Naive thymus-derived CD4-positive, alpha-beta T cell (primary cell): ENCODE results near the gene SERPINB1. TPM values are rescaled to one million over a fixed set of nuclear protein-coding genes. Genes with fewer than 3 reads are reported as not detected.
"Not testable (repeated sequence)": the region's sequence is repeated elsewhere in the genome, so short reads cannot be mapped to it uniquely, and the experiment has no call there.

Experiments used
- ATAC-seq: fragments of 150-1000 bp; cut with Tn5 transposase; 2 replicates; pipeline ENCODE4 v1.10.0; 2021; ENCODE audit warnings: mild to moderate bottlenecking, moderate library complexity
- CTCF ChIA-PET: fragments of 350-600 bp; sonication (Branson Sonifier 250); formaldehyde crosslinking; loops from one replicate; lab custom pipeline; 2021; ENCODE audit warnings: antibody characterized with exemption; lab: Charles Lee
- POLR2A ChIA-PET: fragments of 350-600 bp; sonication (Branson Sonifier 250); formaldehyde crosslinking; loops from one replicate; lab custom pipeline; 2021; ENCODE audit warnings: antibody characterized with exemption, inconsistent platforms; lab: Charles Lee
- DNase-seq, 9 donors: peaks; one replicate each; pipeline versions ENCODE4 v3.0.0 to v3.0.0-alpha.2; 2020 to 2022; ENCODE audit warnings: mixed read lengths in 1 of 9
- H3K27ac ChIP-seq: one replicate; pipeline ENCODE4 v1.7.0; 2013; ENCODE audit warnings: mild to moderate bottlenecking, low read depth, low read length, moderate library complexity
- H3K27me3 ChIP-seq, 2 donors: one replicate each; pipeline ENCODE4 v1.7.0; 2013; ENCODE audit warnings: low read length in 2 of 2, mild to moderate bottlenecking in 2 of 2, moderate library complexity in 2 of 2; ENCODE audit not compliant: control insufficient read depth in 2 of 2, insufficient read depth in 2 of 2
- H3K36me3 ChIP-seq, 3 experiments: 1 replicate in 2 of 3; 2 replicates in 1 of 3; pipeline ENCODE4 v1.7.0; 2013; ENCODE audit warnings: low read length in 3 of 3, mild to moderate bottlenecking in 3 of 3, moderate library complexity in 1 of 3; ENCODE audit not compliant: insufficient read depth in 3 of 3, control insufficient read depth in 2 of 3
- H3K4me1 ChIP-seq, 2 donors: one replicate each; pipeline ENCODE4 v1.7.0; 2013; ENCODE audit warnings: low read length in 2 of 2, mild to moderate bottlenecking in 2 of 2, moderate library complexity in 1 of 2; ENCODE audit not compliant: control insufficient read depth in 2 of 2, insufficient read depth in 2 of 2
- H3K4me3 ChIP-seq: 2 replicates; pipeline ENCODE4 v1.7.0; 2013; ENCODE audit warnings: mild to moderate bottlenecking, low read length
- H3K9me3 ChIP-seq, 3 experiments: 1 replicate in 2 of 3; 2 replicates in 1 of 3; pipeline ENCODE4 v1.7.0; 2013; ENCODE audit warnings: low read length in 3 of 3; ENCODE audit not compliant: control insufficient read depth in 2 of 3
- H3K27ac Mint-ChIP-seq, 9 donors: one replicate each; pipeline ENCODE4 v1.8.0; 2020 to 2022; ENCODE audit warnings: mixed read lengths in 9 of 9, mild to moderate bottlenecking in 8 of 9, moderate library complexity in 5 of 9, inconsistent platforms in 2 of 9
- H3K27me3 Mint-ChIP-seq, 5 donors: one replicate each; pipeline ENCODE4 v1.8.0; 2021 to 2022; ENCODE audit warnings: mixed read lengths in 5 of 5, mild to moderate bottlenecking in 1 of 5
- H3K36me3 Mint-ChIP-seq, 5 donors: one replicate each; pipeline ENCODE4 v1.8.0; 2020 to 2022; ENCODE audit warnings: mixed read lengths in 5 of 5, mild to moderate bottlenecking in 3 of 5, inconsistent platforms in 1 of 5
- H3K4me1 Mint-ChIP-seq, 7 donors: one replicate each; pipeline ENCODE4 v1.8.0; 2020 to 2022; ENCODE audit warnings: mixed read lengths in 7 of 7, mild to moderate bottlenecking in 3 of 7, inconsistent platforms in 1 of 7
- H3K4me3 Mint-ChIP-seq, 10 donors: one replicate each; pipeline ENCODE4 v1.8.0; 2020 to 2022; ENCODE audit warnings: mild to moderate bottlenecking in 10 of 10, mixed read lengths in 10 of 10, moderate library complexity in 6 of 10, inconsistent platforms in 2 of 10
- H3K9me3 Mint-ChIP-seq, 11 donors: one replicate each; pipeline ENCODE4 v1.8.0; 2020 to 2022; ENCODE audit warnings: mixed read lengths in 11 of 11, mild to moderate bottlenecking in 4 of 11, inconsistent platforms in 1 of 11, moderate library complexity in 1 of 11
- intact Hi-C, 2 donors: fragments of 100-400 bp; cut with micrococcal nuclease; formaldehyde crosslinking; loops; one replicate each; pipeline ENCODE4 v1.15.1; 2023
- polyA plus RNA-seq, 2 donors: library from polyadenylated mRNA; unstranded; fragments of 300-500 nt; fragmentation: Illumina TruSeq; gene quantifications; one replicate each; pipeline ENCODE4 v1.2.3, GENCODE V29; 2021
- total RNA-seq, 6 experiments: library from RNA in 5 of 6; stranded (reverse) in 5 of 6; gene quantifications; 1 replicate in 5 of 6; 2 replicates in 1 of 6; pipeline ENCODE4 v1.2.3 and lab custom pipeline; 2021 to 2026

The SERPINB1 gene
- total and polyA plus RNA-seq, 7 experiments from 2014 or later, result 43.8 to 135 (median 68.8) TPM

DNA sequence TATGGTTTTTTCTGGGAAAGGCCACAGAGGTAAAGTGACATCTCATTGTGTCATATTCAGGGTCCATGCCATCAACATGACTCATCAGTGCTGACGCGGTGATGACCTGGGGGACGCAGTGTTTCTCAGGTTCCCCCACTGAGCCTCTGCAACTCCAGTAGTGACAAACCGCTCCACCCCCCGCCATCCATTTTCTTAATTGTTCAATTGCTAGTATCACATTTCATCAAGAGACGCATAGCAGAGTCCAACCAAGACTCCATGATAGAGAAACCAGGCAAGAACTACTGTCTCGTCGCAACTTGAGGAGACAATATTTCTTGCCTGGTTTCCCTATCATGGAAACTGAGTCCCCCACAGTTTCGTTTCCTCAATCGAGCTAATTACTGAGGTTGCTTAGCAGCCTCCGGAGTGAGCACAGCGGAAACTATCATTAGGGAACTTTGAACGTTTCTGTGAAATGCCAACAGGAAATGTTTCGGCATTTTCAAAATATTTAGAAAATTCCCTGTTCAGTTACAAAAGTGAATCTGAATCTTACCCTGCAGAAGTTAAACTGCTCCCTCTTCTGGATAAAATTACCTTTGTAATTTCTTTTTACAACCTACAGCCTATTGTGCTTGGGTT is 12.2 kb upstream of the SERPINB1 start:
- H3K27ac Mint-ChIP-seq, result peak overlapping the region; percentile 79 to 100 (median 98)
- intact Hi-C loops, result loop anchor here (1.0 to 10.0 kb wide), 3 partner anchors 8 to 1161 kb away; partner anchors contain the start of gene SLC22A23 (in 1 of the 2)
- ChIA-PET CTCF (interaction anchor here (0.6 to 4.3 kb wide), 5 partner anchors 6 to 53 kb away, joined by 3 to 35 read pairs (median 5); no protein-coding TSS in a partner anchor), POLR2A (interaction anchor here (0.7 to 6.9 kb wide), 8 partner anchors 13 to 136 kb away, joined by 4 to 69 read pairs (median 5); partner anchors contain the start of genes SERPINB1 and SERPINB9)
- H3K36me3 ChIP-seq, result no peaks in the 10 kb centered on the region
- peak in 5 of 9 donors; percentile 23 to 70 (median 40) for DNase-seq
- H3K27me3 Mint-ChIP-seq, result no peaks in the 10 kb centered on the region
- no peaks in the 10 kb centered on the region for H3K9me3 ChIP-seq
- H3K4me1 Mint-ChIP-seq, result peaks cover 42 to 74% (median 71%) of the 10 kb centered on the region in 7 donors
- peaks cover 0 to 3% (median 0%) of the 10 kb centered on the region in 11 donors for H3K9me3 Mint-ChIP-seq
- H3K27me3 ChIP-seq, result no peaks in the 10 kb centered on the region
- peak; percentile 61 for ATAC-seq
- peak overlapping the region; percentile 53 for H3K4me3 ChIP-seq
- H3K4me1 ChIP-seq, result peaks cover 59 to 61% of the 10 kb centered on the region in 2 donors
- peak overlapping the region; percentile 65 to 97 (median 78) for H3K4me3 Mint-ChIP-seq
- peak overlapping the region; percentile 65 for H3K27ac ChIP-seq
- H3K36me3 Mint-ChIP-seq, result peaks cover 0 to 10% (median 0%) of the 10 kb centered on the region in 5 donors

DNA sequence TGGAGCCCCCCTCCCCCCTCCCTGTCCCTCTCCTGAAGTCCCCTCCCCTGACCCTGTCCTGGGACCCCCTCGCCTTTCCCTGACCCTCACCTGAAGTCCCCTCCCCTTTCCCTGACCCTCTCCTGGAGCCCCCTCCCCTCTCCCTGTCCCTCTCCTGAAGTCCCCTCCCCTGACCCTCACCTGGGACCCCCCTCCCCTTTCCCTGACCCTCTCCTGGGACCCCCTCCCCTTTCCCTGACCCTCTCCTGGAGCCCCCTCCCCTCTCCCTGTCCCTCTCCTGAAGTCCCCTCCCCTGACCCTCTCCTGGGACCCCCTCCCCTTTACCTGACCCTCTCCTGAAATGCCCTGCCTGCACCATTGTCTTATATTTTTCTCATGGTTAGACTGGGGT is 11.7 kb upstream of the SERPINB1 start:
- peak overlapping the region; percentile 53 for H3K4me3 ChIP-seq
- H3K36me3 ChIP-seq, H3K9me3 Mint-ChIP-seq, H3K27me3 ChIP-seq, H3K9me3 ChIP-seq, ATAC-seq, H3K27me3 Mint-ChIP-seq, DNase-seq: not testable (repeated sequence)
- ChIA-PET CTCF (interaction anchor here (0.6 to 1.5 kb wide), 4 partner anchors 16 to 78 kb away, joined by 3 to 6 read pairs (median 4); no protein-coding TSS in a partner anchor), POLR2A (interaction anchor here (0.7 to 6.9 kb wide), 6 partner anchors 12 to 87 kb away, joined by 4 to 69 read pairs (median 4); partner anchors contain the start of genes SERPINB1 and SERPINB9)
- intact Hi-C loops, result loop anchor here (10.0 kb wide), 2 partner anchors 601 to 1161 kb away; partner anchors contain the start of gene SLC22A23 (in 1 of the 2)
- H3K4me1 ChIP-seq, result peaks cover 59 to 61% of the 10 kb centered on the region in 2 donors
- Mint-ChIP-seq H3K4me1 (peaks cover 45 to 74% (median 71%) of the 10 kb centered on the region in 7 donors), H3K27ac (peak overlapping the region; percentile 79 to 100 (median 98)), H3K4me3 (peak overlapping the region; percentile 65 to 97 (median 78)), H3K36me3 (peaks cover 0 to 12% (median 0%) of the 10 kb centered on the region in 5 donors)
- peak overlapping the region; percentile 65 for H3K27ac ChIP-seq

DNA sequence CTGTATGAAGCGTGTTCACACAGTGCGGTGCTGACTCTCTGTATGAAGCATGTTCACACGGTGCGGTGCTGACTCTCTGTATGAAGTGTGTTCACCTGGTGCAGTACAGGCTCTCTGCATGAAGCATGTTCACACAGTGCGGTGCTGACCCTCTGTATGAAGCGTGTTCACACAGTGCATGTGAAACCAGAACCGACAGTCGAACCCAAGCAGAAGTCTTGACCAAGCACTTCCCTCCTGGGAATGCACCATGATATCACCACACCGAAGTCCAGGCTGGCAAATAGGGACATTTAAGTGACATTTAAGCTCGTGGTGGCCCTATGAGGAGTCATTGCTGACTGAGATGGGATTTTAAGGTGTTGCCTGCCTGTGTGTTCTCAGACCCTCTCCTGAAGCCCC is 11.3 kb upstream of the SERPINB1 start:
- Histone ChIP-seq H3K36me3 (no peaks in the 10 kb centered on the region), H3K27me3 (no peaks in the 10 kb centered on the region), H3K9me3 (no peaks in the 10 kb centered on the region), H3K4me3 (no peak overlapping the region), H3K4me1 (peaks cover 56 to 61% of the 10 kb centered on the region in 2 donors), H3K27ac (peak overlapping the region; percentile 65)
- peaks cover 0 to 12% (median 0%) of the 10 kb centered on the region in 5 donors for H3K36me3 Mint-ChIP-seq
- H3K27ac Mint-ChIP-seq, result peak overlapping the region; percentile 36 to 98 (median 74)
- POLR2A ChIA-PET, result interaction anchor here (1.5 to 6.9 kb wide), 3 partner anchors 12 to 51 kb away, joined by 4 to 69 read pairs (median 6); partner anchors contain the start of genes SERPINB1 and SERPINB9
- H3K9me3 Mint-ChIP-seq, result peaks cover 0 to 5% (median 0%) of the 10 kb centered on the region in 11 donors
- H3K27me3 Mint-ChIP-seq, result no peaks in the 10 kb centered on the region
- peak overlapping the region in 6 of 10 donors; percentile 0 to 67 (median 34) for H3K4me3 Mint-ChIP-seq
- intact Hi-C loops, result loop anchor here (10.0 kb wide), 2 partner anchors 602 to 1162 kb away; partner anchors contain the start of gene SLC22A23 (in 1 of the 2)
- CTCF ChIA-PET, result interaction anchor here (1.0 kb wide), 1 partner anchor 79 kb away, joined by 3 read pairs; no protein-coding TSS in a partner anchor
- ATAC-seq (no peak), DNase-seq (no peak)
- H3K4me1 Mint-ChIP-seq, result peaks cover 47 to 74% (median 71%) of the 10 kb centered on the region in 7 donors

DNA sequence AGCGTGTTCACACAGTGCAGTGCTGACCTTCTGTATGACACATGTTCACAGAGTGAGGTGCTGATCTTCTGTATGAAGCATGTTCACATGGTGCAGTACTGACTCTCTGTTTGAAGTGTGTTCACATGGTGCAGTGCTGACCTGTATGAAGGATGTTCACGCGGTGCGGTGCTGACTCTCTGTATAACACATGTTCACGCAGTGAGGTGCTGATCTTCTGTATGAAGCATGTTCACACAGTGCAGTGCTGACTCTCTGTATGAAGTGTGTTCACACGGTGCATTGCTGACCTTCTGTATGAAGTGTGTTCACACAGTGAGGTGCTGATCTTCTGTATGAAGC is 10.8 kb upstream of the SERPINB1 start:
- Mint-ChIP-seq H3K27me3 (no peaks in the 10 kb centered on the region), H3K36me3 (peaks cover 0 to 12% (median 0%) of the 10 kb centered on the region in 5 donors), H3K4me1 (peaks cover 43 to 71% (median 68%) of the 10 kb centered on the region in 7 donors), H3K27ac (peak overlapping the region; percentile 36 to 98 (median 74)), H3K4me3 (peak overlapping the region in 1 of 10 donors; percentile 67), H3K9me3 (peaks cover 0 to 5% (median 0%) of the 10 kb centered on the region in 11 donors)
- Histone ChIP-seq H3K27me3 (no peaks in the 10 kb centered on the region), H3K9me3 (no peaks in the 10 kb centered on the region), H3K36me3 (no peaks in the 10 kb centered on the region), H3K4me3 (no peak overlapping the region), H3K4me1 (peaks cover 52 to 58% of the 10 kb centered on the region in 2 donors), H3K27ac (no peak overlapping the region)
- CTCF ChIA-PET, result interaction anchor here (1.0 kb wide), 1 partner anchor 79 kb away, joined by 3 read pairs; no protein-coding TSS in a partner anchor
- ATAC-seq (no peak), DNase-seq (no peak)
- intact Hi-C loops, result loop anchor here (10.0 kb wide), 2 partner anchors 602 to 1162 kb away; partner anchors contain the start of gene SLC22A23 (in 1 of the 2)
- POLR2A ChIA-PET, result interaction anchor here (1.9 to 6.9 kb wide), 2 partner anchors 11 to 52 kb away, joined by 6 to 69 read pairs; partner anchors contain the start of genes SERPINB1 and SERPINB9

DNA sequence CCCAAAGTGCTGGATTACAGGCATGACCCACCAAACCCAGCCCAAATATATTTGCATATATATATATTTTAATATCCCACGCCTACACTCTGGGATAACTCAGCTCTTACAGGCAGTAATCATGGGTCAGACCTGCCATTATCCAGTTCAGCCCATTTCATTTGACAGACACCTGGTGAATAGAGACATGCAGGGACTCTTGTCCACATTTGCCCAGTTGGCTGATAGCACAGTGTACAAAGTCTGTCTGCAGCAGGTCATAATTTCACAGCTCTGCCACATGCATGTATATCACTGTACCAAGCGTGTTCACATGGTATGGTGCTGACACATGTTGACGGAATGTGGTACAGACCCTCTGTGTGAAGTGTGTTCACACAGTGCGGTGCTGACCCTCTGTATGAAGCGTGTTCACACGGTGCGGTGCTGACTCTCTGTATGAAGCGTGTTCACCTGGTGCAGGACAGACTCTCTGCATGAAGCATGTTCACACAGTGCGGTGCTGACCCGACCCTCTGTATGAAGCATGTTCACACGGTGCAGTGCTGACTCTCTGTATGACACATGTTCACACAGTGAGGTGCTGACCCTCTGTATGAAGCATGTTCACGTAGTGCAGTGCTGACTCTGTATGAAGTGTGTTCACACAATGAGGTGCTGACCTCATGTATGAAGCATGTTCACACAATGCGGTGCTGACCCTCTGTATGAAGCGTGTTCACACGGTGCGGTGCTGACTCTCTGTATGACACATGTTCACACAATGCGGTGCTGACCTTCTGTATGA is 10.3 kb upstream of the SERPINB1 start:
- H3K27me3 Mint-ChIP-seq, result no peaks in the 10 kb centered on the region
- no peaks in the 10 kb centered on the region for H3K27me3 ChIP-seq
- no peak overlapping the region for H3K4me3 ChIP-seq
- no peaks in the 10 kb centered on the region for H3K36me3 ChIP-seq
- peaks cover 46 to 55% of the 10 kb centered on the region in 2 donors for H3K4me1 ChIP-seq
- H3K27ac ChIP-seq, result no peak overlapping the region
- CTCF ChIA-PET, result interaction anchor here (2.2 to 2.4 kb wide), 2 partner anchors 26 to 59 kb away, joined by 11 read pairs; no protein-coding TSS in a partner anchor
- POLR2A ChIA-PET, result interaction anchor here (1.1 to 4.1 kb wide), 3 partner anchors 10 to 49 kb away, joined by 3 to 27 read pairs (median 4); partner anchors contain the start of gene SERPINB1
- no peaks in the 10 kb centered on the region for H3K9me3 ChIP-seq
- intact Hi-C loops, result loop anchor here (10.0 kb wide), 2 partner anchors 603 to 1163 kb away; partner anchors contain the start of gene SLC22A23 (in 1 of the 2)
- ATAC-seq (no peak), DNase-seq (no peak)
- H3K9me3 Mint-ChIP-seq, result peaks cover 0 to 5% (median 0%) of the 10 kb centered on the region in 11 donors
- peak overlapping the region in 7 of 9 donors; percentile 31 to 98 (median 88) for H3K27ac Mint-ChIP-seq
- H3K4me1 Mint-ChIP-seq, result peaks cover 40 to 68% (median 66%) of the 10 kb centered on the region in 7 donors
- H3K4me3 Mint-ChIP-seq, result no peak overlapping the region
- peaks cover 0 to 14% (median 0%) of the 10 kb centered on the region in 5 donors for H3K36me3 Mint-ChIP-seq
